NCI-H2227 (cell line): Measurements from ENCODE around the gene BNC2.

Experiments
- DNase-seq: peaks from one replicate; lab custom pipeline; 2025; ENCODE audit not compliant: unreplicated experiment; lab: John Stamatoyannopoulos, UW

The BNC2 gene

DNA sequence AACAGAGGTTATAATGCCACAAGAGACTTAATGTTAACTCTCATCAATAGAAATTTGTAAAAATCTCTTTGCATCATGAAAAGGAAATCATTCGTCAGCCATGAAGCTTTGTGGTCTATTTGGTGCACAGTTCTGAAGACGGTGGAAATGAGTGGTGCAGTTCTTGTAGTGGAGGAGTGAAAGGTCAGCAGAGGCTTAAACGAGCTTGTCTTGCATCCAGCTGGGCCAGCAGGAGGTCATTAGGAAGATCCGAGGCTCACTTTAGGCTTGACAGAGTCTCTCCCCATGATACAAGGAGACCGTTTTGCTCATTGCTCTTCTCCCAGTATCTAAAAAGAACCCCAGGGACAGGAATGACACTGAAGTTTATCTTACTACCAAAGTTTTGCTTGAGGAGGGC, 440.8 kb downstream of the BNC2 start:
- no peak for DNase-seq

- no peak for DNase-seq
Observed at GRCh38 chr9:16427873-16428427, 442.5 kb downstream of the BNC2 start.

DNA sequence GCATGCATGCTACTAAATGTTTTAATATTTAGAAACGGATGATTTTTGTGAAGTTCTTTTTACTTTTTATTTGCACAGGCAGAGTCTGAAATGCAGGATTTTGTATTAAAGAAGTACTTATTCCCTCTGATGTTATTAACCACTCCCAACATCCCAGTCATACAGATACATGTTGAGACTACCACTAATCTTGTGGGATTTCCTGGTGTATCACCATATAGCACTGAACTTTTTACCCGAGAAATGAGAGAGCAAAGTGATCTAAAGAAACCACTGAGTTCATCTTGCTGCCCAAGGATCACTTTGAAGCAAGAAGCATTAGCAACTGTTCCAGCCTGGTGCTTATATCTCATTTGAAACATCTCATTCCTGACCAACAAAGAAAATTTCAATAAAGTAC, 443.8 kb downstream of the BNC2 start:
- DNase-seq = no peak

- no peak for DNase-seq
Observed at GRCh38 chr9:16425562-16426231, 444.8 kb downstream of the BNC2 start.

- no peak for DNase-seq
Observed at GRCh38 chr9:16422114-16422513, 448.4 kb downstream of the BNC2 start.

DNA sequence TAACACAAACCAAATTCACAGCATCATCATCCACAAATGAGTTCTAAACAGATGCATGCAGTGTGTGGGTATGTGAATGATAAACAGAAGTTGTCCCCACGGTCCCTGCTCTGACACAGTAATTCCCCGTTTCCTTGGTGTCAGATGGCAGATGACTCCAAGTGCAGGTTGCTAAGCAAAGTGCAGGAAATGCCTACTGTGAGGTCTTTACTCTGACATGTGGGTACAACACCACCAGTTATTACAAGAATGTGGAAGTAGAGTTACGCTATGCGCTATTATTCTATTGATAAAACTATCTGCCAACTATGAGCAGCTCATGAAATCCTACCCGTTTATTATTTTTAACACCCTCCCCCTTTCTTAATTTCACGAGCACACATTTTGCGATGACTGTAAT, 448.9 kb downstream of the BNC2 start:
- DNase-seq = no peak

DNA sequence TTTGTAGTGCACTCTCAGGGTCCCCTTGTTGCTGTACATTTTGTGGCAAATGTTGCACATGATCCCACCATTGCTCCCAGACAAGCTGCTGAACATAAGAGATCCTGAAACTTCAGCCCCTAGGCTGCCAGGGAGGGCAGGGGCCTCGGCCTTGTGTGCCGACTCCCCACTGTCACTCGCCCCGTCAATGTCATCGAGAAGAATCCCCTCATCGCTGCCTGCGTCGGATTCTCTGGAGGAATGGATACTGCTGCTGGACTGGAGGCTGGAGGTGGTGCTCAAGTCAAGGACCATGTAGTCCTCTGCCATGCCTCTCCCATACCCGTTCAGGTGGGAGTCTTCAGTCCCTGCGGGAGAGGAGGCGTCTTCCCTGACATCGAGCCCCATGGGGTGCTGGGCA, 451.3 kb downstream of the BNC2 start:
- DNase-seq = no peak

GRCh38 chr9:16418721-16419120, 451.7 kb downstream of the BNC2 start:
- no peak for DNase-seq

GRCh38 chr9:16417749-16418148, 452.7 kb downstream of the BNC2 start:
- no peak for DNase-seq

GRCh38 chr9:16417161-16417560, 453.3 kb downstream of the BNC2 start:
- no peak for DNase-seq

DNA sequence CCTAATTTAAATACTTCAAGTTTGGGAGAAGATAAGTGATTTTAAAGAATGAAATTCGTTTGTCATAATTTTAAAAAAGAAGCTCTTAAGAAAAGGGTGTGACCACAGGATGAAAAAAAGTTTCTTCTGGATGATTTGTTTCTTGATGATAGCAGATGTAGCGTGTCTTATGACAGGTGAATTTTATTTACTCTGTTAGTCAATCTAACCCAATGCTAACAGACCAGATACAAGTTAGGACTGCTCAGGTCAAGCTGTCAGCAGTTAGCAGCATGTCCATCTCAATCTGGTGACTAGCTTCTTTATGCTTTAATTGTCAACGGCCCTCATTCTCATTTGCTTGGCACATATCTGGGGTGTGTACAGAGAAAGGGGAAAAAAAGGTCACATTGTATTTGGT, 456.0 kb downstream of the BNC2 start:
- DNase-seq = no peak

DNA sequence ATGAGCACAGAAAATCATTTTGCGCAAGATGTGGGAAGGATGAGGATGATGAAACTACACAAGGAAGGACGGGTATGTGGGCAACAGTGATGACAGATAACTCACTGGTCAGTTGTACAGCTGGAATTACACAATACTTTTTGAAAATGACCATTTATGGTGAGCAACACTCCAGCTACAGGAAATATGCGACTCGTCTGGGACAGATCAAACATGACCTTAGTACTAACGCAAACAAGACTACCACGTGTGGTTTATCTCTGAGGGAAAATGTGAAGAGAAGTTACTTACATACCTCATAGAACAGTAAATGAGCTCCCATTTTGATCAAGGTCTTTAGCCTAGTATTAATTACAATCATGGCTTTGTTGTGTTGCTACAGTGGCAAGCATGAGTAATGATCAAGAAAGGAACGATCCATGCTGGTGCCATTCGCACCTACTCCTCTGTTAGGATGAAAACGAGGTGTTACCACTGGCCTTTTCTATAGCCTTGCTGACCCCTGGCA, 456.9 kb downstream of the BNC2 start:
- DNase-seq = no peak

DNA sequence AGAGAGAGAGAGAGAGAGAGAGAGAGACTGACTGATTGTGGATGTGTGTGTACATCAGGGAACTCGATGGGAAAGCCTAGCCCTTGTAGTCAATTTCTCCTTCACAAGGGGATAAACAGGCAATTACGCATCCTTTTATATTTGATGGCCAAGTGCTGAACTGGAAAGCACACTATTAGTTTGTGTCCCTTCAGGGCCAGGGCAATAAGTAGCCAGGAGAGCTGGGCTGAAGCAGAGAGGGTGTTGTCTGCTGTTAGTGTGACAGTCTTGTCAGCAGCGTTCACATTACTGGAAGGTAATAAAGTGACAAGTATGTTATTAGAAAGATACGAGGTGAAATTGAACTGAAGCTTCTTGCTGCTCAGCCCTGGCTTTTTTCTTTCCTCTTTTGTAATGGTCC, 457.7 kb downstream of the BNC2 start:
- peak; percentile 75 for DNase-seq

DNA sequence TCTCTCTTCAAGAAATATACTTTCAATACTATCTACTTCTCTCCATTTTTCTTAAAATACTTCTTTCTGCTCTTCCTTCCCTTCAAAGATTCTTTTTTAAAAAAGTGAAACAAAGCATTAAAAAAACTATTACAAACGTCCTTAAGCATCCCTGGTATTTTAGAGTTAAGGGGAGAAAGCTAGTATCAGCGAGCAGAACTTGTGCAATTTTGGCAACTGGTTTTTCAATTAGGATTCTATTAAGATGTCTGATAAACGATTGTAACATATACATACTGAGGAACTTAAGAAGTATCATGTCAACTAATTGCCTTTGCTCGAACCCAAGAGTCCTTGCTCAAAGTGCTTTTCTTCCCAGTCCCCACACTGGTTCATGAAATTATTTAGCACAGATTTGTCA, 459.2 kb downstream of the BNC2 start:
- DNase-seq = no peak

GRCh38 chr9:16410601-16411280, 459.7 kb downstream of the BNC2 start:
- DNase-seq = no peak

DNA sequence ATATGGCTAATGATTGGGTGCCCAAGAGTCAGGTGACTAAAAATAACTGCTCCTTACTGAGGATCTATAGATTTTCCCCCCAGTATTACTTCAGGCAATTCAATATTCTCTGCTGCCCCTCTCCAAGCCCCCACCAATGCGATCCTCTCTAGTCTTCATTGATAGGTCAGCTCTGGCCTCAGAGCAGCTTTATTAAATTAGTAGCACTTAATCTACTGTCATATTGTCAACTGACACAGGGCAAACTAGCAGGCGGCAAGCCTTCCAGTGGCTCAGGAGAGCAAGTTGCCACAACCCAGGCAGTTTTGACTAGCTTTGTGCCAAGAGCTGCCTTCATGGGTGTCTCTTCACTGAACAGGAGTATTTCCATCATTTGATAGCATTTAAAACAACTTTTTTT, 462.9 kb downstream of the BNC2 start:
- DNase-seq = no peak

DNA sequence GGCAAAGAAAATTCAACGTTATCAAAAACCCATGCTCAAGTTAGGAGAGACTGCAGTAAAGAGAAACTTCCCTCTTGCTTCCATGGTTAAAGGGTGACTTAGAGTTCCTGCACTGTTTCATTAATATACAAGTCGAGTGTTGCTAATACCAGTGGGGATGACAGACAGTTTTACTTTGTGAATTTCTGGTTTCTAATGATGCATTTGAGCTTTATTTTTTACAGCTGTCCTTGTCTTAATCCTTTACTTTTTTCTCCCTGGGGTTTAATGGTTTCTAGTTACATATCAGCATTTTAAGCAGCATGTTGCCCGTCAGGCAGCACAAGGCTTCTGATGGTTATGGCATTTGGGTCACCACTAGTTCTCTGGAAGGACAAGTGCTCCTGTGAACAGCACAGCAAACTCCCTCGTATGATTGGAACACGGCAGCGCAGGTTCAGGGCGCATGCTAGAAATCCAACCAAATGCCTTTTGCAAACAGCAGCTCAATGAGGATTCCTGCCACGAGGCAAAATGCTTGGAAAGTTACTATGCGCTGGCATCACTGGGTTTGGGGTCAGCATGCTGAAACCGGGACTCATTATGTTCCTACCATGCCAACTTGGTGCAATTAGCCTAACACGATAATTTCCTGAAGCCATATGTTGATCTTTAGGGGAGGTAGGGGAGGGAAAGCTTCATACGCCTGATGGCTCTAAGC, 463.8 kb downstream of the BNC2 start:
- no peak for DNase-seq

DNA sequence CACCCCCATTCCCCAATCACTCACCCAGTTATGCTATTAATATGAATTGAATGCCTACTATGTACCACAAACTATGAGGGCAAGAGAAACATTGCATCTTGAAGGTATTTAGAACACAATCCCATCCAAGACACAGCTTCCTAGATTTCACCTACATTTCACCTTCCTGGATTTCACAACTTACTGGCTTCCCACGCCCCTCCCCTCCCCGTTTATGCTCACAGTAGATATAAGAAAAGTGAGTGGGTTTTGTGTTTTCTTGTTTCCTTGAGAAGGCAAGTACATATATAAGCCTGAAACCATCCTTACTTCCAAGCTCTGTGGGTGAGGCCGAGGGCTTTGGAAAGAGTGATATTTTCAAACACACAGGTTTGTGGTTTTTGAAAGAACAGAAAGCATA, 465.0 kb downstream of the BNC2 start:
- DNase-seq = no peak

- no peak for DNase-seq
Observed at GRCh38 chr9:16401701-16402100, 468.8 kb downstream of the BNC2 start.

DNA sequence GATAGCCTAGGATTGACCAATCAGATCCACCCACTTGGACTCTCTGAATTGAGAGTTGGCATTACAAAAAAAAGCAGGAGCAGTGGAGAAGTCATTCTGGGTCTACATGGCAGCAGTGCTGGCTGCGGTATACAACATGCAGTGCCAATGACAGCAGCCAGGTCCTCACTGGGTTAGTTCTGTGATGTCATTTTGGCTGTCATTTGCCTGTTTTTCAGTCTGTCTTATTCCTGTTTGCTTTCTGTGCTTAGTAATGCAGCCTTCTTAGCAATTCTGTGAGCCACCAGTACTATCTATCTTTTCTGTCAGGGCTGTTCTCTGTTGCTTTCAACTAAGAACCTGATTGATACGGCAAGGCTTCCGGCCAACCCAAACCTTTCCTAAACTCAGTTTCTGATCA, 471.8 kb downstream of the BNC2 start:
- DNase-seq = no peak

- no peak for DNase-seq
Observed at GRCh38 chr9:16396389-16396788, 474.1 kb downstream of the BNC2 start.

- DNase-seq = no peak
Observed at GRCh38 chr9:16391369-16391768, 479.1 kb downstream of the BNC2 start.
